GM18858 (cell line): Measurements from ENCODE around the gene CLEC7A.

Source experiments
- ATAC-seq: cut with Tn5 transposase; IDR thresholded peaks from one replicate; pipeline ENCODE4 v1.9.1; 2021; ENCODE audit not compliant: unreplicated experiment

CLEC7A gene

DNA sequence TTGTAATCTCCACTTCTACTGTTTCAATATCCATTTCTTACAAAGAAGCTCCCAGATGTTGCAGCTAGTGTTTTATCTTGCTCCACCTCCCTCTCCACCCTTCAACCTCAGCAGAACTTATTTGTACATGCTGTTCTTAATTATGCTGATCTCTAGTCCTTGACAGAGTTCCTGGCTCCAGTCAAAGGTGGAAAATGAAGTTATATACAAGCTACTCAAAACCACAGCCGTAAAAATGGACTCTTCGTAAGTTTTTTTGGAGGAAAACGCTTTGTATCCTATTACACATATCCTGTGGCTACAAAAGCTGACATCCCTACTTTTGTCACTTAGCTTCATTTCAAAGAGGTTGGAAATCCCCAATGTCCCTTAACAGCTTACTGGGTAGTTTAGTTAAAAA is 32.5 kb downstream of the CLEC7A start:
- ATAC-seq = no peak

- ATAC-seq = no peak
Measured at GRCh38 chr12:10095971-10096370, 34.0 kb downstream of the CLEC7A start.

GRCh38 chr12:10094646-10095395 is 35.2 kb downstream of the CLEC7A start:
- no peak for ATAC-seq

- ATAC-seq = no peak
Measured at GRCh38 chr12:10088955-10089900, 40.8 kb downstream of the CLEC7A start.

GRCh38 chr12:10088031-10088430 is 42.0 kb downstream of the CLEC7A start:
- ATAC-seq = no peak

DNA sequence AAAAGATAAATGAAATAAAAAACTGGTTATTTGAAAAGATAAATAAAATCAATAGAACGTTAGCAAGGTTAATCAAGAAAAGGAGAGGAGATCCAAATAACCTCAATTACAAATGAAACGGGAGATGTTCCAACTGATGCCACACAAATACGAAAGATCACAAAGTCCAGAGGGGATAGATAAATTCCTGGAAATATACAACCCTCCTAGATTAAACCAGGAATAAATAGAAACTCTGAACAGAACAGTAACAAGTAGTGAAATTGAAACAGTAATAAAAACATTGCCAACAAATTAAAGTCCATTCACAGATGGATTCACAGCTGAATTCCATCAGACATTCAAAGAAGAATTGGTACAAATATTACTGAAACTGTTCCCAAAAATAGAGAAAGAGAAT is 43.6 kb downstream of the CLEC7A start:
- no peak for ATAC-seq

DNA sequence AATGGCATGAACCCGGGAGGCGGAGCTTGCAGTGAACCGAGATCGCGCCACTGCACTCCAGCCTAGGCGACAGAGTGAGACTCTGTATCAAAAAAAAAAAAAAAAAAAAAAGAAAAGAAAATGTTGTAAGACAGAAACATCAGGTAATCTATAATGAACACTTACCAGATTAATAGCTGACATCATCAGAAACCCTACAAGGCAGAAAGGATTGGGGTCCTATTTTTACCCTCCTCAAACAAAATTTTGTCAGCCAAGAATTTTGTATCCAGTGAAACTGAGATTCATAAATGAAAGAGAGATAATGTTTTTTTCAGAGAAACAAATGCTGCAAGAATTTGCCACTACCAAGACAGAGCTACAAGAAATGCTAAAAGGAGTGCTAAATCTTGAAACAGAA is 45.3 kb downstream of the CLEC7A start:
- no peak for ATAC-seq

GRCh38 chr12:10082117-10082874 is 47.7 kb downstream of the CLEC7A start:
- no peak for ATAC-seq

DNA sequence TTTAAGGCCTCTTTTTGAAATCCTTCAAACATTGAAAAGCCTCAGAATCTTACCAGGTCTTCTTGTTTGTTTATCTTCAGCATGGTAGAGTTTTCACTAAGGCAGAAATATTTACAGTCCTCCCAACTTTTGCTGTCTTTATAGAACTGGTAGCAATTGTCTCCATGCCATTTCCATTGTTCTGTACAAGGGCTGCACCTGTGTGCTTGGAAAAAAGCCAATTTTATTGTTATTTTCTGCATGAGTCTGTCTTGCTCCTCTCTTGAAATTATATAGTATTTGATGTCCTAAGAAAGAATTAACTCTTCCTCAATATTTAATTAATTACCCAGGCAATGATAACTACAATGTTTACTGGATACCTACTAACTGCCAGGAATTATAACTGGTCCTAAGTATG is 54.5 kb downstream of the CLEC7A start:
- ATAC-seq = no peak

GRCh38 chr12:10073261-10073660 is 56.7 kb downstream of the CLEC7A start:
- ATAC-seq = no peak

DNA sequence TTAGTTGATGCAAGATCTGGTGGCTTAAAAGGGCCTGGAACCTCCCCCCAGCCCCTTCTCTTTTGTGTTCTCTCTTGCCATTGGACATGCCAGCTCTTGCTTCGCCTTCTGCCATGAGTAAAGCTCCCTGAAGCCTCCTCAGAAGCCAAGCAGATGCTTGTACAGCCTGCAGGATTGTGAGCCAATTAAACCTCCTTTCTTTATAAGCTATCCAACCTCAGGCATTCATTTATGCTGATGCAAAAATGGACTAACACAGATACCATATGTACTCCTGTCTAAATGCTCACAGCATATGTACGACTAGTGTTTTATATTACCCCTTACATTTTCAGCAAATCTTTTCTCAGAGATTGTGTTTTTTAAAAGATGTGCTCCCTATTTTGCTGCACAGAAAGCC is 57.9 kb downstream of the CLEC7A start:
- ATAC-seq = no peak

GRCh38 chr12:10070380-10070779 is 59.6 kb downstream of the CLEC7A start:
- no peak for ATAC-seq

DNA sequence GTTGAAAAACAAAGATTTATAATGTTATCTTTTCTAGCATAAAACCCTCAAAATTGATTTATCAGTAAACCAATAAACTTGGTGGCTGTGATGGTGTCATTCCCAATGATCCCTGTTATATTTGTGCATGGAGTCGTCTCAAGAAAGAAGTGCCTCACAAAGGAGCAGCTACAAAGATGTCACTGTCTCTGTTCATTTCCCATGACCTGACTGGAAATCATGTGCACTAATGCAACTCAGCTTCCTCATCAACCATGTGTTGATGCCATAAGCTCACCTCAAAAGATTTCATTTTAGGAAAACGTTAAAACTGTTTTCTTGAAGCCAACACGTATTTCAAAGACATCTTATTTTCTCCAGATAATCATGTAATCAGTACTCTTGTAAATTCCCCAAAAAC is 60.0 kb downstream of the CLEC7A start:
- ATAC-seq = no peak

DNA sequence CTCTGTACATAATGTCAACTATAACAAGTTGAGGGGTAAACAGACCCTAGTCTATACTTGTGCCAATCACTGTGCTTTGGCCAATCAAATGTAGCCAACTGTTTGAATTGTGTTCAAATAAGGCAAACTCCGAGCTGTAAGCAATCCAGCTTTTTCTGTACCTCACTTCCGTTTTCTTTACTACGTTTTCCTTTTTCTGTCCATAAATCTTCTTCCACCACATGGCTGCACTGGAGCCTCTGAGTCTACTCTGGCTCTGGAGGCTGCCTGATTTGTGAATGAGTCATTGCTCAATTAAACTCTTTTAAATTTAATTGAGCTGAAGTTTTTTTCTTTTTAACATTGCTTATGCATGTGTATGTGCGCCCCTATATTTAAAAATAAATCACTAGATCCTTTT is 60.9 kb downstream of the CLEC7A start:
- no peak for ATAC-seq

- no peak for ATAC-seq
Measured at GRCh38 chr12:10068644-10069043, 61.4 kb downstream of the CLEC7A start.

DNA sequence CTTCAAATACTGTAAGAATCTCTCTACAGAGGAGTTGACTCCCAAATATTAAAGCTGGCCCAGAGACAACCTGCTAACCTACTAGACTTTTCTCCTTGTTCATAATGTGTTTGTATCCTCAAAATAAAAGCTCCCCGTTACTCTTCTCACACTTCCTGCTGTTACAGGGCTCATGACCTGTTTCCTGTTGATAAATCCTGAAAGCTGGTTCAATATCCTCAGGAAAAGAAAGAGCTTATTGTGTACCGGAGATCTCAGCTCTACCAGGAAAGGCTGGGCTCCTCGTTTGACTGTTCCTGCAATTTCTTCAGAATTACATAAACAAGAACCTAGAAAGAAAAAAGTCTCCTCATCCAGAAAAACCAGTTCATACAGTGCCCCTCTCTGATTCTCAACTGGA is 62.1 kb downstream of the CLEC7A start:
- ATAC-seq = no peak

GRCh38 chr12:10067264-10067663 is 62.7 kb downstream of the CLEC7A start:
- ATAC-seq = no peak
